Panc1 (cell line): ENCODE data around the gene TMEM235. TPM values are rescaled to one million over a fixed set of nuclear protein-coding genes. Genes with fewer than 3 reads are reported as not detected.

ENCODE experiments used
- ATAC-seq: fragments of 200-7000 bp; cut with Tn5 transposase; 2 replicates; pipeline ENCODE4 v1.9.1; 2020; ENCODE audit warnings: mild to moderate bottlenecking, moderate library complexity
- BruUV-seq: library from RNA; stranded (reverse); fragments of 400-500 nt; replicated peaks from 2 replicates; lab custom pipeline; 2021; lab: Mats Ljungman, UMichigan
- CTCF ChIA-PET: fragments of 300-600 bp; sonication (Branson Sonifier 250); formaldehyde crosslinking; loops from one replicate; lab custom pipeline; 2022; ENCODE audit warnings: antibody characterized with exemption; lab: Charles Lee
- POLR2A ChIA-PET: fragments of 300-600 bp; sonication (Branson Sonifier 250); formaldehyde crosslinking; loops from one replicate; lab custom pipeline; 2022; ENCODE audit warnings: antibody characterized with exemption; lab: Charles Lee
- DNase-seq: peaks from one replicate; pipeline ENCODE4 v3.0.0-alpha.2; 2010; ENCODE audit warnings: low read depth, low spot score
- H3K27ac ChIP-seq: 2 replicates; pipeline ENCODE4 v1.5.1; 2011; ENCODE audit warnings: mild to moderate bottlenecking, low read length, inconsistent platforms
- H3K27me3 ChIP-seq: fragments of 200-500 bp; sonication (Bioruptor generic); 2 replicates; pipeline ENCODE4 v1.6.0; 2014; ENCODE audit warnings: low read length, inconsistent platforms; ENCODE audit not compliant: control insufficient read depth, insufficient read depth
- H3K36me3 ChIP-seq: fragments of 200-500 bp; sonication (Bioruptor generic); 2 replicates; pipeline ENCODE4 v1.5.1; 2014; ENCODE audit warnings: inconsistent platforms, mild to moderate bottlenecking, low read length, moderate library complexity; ENCODE audit not compliant: control insufficient read depth, insufficient read depth
- H3K4me1 ChIP-seq: 2 replicates; pipeline ENCODE4 v1.5.1; 2011; ENCODE audit warnings: inconsistent platforms, mild to moderate bottlenecking, low read length, moderate library complexity; ENCODE audit not compliant: control insufficient read depth, insufficient read depth
- H3K4me3 ChIP-seq, 2 experiments: 2 replicates each; pipeline ENCODE4 v1.5.1; 2011 to 2012; ENCODE audit warnings: low read depth in 2 of 2, low read length in 2 of 2, mild to moderate bottlenecking in 2 of 2, inconsistent platforms in 1 of 2, moderate library complexity in 1 of 2
- H3K9me3 ChIP-seq: fragments of 200-500 bp; sonication (Bioruptor generic); 2 replicates; pipeline ENCODE4 v1.5.1; 2014; ENCODE audit warnings: low read depth, mild to moderate bottlenecking, inconsistent platforms, low read length, moderate library complexity; ENCODE audit not compliant: control insufficient read depth, insufficient read depth
- POLR2AphosphoS5 ChIP-seq: IDR thresholded peaks from 2 replicates; pipeline ENCODE4 v1.6.1; 2012; ENCODE audit warnings: mild to moderate bottlenecking, low read depth, low read length, moderate library complexity
- REST ChIP-seq, 2 experiments: IDR thresholded peaks; 2 replicates each; pipeline ENCODE4 v1.6.1; 2011 to 2012; ENCODE audit warnings: low read depth in 2 of 2, control low read depth in 1 of 2, low read length in 1 of 2, mild to moderate bottlenecking in 1 of 2, moderate library complexity in 1 of 2; ENCODE audit not compliant: insufficient read depth in 1 of 2
- SIN3A ChIP-seq: IDR thresholded peaks from 2 replicates; pipeline ENCODE4 v1.6.1; 2012; ENCODE audit warnings: low read depth, mild to moderate bottlenecking, low read length, moderate library complexity, borderline replicate concordance; ENCODE audit not compliant: insufficient read depth
- TCF7L2 ChIP-seq: IDR thresholded peaks from 2 replicates; pipeline ENCODE4 v1.6.1; 2011; ENCODE audit warnings: mild to moderate bottlenecking, low read depth, low read length, inconsistent platforms
- in situ Hi-C: cut with HindIII; loops from 2 replicates; pipeline ENCODE4 v1.10.0; 2016; ENCODE audit warnings: low sequenced_read_pairs, low pct_unique_long_range_greater_than_20kb
- intact Hi-C: fragments of 100-400 bp; cut with micrococcal nuclease; formaldehyde crosslinking; loops from one replicate; pipeline ENCODE4 v1.10.0; 2022; ENCODE audit not compliant: unreplicated experiment
- total RNA-seq: library from RNA; stranded (reverse); gene quantifications from one replicate; pipeline ENCODE4 v1.2.1, GENCODE V29; 2021; ENCODE audit not compliant: unreplicated experiment
- TF ChIP-seq, protein P1 (sequence below): fragments of 450-650 bp; IDR thresholded peaks from 2 replicates; pipeline ENCODE4 v1.5.1; 2017; ENCODE audit warnings: mild to moderate bottlenecking

TMEM235 gene
- total RNA-seq, 1 experiment from 2014 or later, result not detected

GRCh38 chr17:78247304-78247703 lies 15.9 kb downstream of the TMEM235 start:
- Histone ChIP-seq H3K4me3 (no peak overlapping the region), H3K27me3 (no peaks in the 10 kb centered on the region), H3K27ac (no peak overlapping the region), H3K9me3 (no peaks in the 10 kb centered on the region), H3K36me3 (no peaks in the 10 kb centered on the region), H3K4me1 (peaks cover 12% of the 10 kb centered on the region)
- intact Hi-C loops (no loop called here), in situ Hi-C loops (no loop called here)
- BruUV-seq, result no TSS peak
- TF ChIP-seq, protein P1, sequence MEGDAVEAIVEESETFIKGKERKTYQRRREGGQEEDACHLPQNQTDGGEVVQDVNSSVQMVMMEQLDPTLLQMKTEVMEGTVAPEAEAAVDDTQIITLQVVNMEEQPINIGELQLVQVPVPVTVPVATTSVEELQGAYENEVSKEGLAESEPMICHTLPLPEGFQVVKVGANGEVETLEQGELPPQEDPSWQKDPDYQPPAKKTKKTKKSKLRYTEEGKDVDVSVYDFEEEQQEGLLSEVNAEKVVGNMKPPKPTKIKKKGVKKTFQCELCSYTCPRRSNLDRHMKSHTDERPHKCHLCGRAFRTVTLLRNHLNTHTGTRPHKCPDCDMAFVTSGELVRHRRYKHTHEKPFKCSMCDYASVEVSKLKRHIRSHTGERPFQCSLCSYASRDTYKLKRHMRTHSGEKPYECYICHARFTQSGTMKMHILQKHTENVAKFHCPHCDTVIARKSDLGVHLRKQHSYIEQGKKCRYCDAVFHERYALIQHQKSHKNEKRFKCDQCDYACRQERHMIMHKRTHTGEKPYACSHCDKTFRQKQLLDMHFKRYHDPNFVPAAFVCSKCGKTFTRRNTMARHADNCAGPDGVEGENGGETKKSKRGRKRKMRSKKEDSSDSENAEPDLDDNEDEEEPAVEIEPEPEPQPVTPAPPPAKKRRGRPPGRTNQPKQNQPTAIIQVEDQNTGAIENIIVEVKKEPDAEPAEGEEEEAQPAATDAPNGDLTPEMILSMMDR, result no peak
- TF ChIP-seq TCF7L2 (no peak), POLR2AphosphoS5 (no peak), SIN3A (no peak)
- POLR2A ChIA-PET, result no interaction called here
- DNase-seq (no peak), ATAC-seq (no peak)
- CTCF ChIA-PET, result interaction anchor here (1.2 kb wide), 2 partner anchors 31 to 162 kb away, joined by 3 to 6 read pairs; no protein-coding TSS in a partner anchor

DNA sequence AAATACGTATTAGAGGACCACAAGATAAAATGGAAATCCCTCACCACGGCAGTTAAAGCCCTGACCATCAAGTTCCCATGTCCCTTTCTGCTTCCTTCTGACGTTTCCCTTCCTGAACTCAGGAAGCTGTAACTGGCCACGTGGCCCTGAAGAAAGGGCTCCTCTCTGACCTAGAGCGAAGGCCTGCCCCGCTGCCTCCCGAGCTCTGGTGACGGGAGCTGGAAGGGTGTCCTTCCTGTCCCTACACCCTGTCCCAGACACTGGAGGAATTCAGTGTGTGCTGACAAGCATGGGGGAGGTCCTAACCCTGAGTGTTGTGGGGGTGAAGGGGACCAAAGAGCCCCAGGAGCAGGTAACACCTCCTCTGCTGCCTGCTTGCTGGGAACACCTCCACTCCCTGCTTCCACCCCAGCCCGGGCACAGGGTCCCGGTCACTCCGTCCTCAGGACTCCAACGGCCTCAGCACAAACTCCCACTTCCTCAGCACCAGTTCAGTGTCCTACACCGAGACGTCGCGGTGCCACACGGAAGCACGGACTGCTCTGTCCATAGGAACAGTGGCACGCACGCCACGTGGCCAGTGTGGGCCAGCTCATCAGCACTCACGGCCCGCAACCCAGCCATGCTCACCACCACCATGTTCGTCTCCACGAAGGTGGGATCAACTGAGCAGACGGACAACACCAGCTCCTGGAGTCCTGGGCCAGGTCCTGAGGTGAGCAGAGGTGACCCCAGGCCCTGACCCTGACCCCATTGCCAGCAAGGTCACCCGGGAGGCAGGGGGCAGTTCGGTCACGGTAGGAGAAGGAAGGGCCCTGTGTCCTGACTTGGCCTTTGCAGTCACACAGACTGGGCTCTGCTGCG lies 16.9 kb downstream of the TMEM235 start:
- ATAC-seq, result no peak
- CTCF ChIA-PET, result interaction anchor here (0.6 to 1.2 kb wide), 3 partner anchors 10 to 163 kb away, joined by 3 to 6 read pairs (median 5); no protein-coding TSS in a partner anchor
- POLR2A ChIA-PET, result no interaction called here
- Histone ChIP-seq H3K27ac (no peak overlapping the region), H3K36me3 (no peaks in the 10 kb centered on the region), H3K9me3 (no peaks in the 10 kb centered on the region), H3K27me3 (no peaks in the 10 kb centered on the region), H3K4me3 (no peak overlapping the region), H3K4me1 (peaks cover 12% of the 10 kb centered on the region)
- TF ChIP-seq POLR2AphosphoS5, result no peak
- TF ChIP-seq, protein P1, result no peak
- no peak for TF ChIP-seq TCF7L2
- BruUV-seq, result no TSS peak
- in situ Hi-C loops (no loop called here), intact Hi-C loops (no loop called here)
- no peak for DNase-seq

DNA sequence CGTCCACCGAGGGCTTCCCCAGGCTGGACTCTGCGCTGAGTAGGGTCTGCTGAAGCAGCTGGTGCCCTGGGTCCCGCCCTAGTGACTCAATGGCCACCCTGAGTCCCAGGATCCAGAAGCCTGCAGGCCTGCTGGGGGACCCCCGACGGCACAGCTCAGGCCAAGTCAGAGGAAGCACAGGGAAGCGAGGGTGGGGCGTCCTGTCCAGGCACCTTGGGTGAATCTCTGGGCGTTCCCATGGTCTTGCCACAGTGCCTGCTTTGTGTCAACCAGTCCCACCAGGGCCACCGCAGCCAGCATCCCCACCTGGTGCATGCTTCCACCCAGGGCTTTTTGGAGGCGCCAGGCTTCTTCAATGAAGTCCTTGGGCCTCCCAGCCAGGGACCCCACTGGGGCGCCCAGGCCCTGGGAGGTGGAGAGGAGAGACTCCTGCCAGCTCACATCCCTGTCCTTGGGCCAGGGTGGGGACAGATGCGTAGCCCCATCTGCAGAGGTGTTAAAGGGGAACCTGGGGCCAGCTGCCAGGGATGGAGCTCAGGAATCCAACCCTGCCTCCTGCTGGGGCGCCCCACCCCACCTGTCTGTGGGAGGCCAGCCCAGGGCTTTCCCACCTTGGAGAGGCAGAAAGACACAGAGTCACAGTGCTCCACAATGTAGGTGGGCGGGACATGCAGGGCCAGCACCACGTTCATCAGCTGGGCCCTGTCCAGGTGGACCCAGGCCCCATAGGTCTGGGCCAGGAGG lies 17.8 kb downstream of the TMEM235 start:
- peaks cover 12% of the 10 kb centered on the region for H3K4me1 ChIP-seq
- POLR2A ChIA-PET, result interaction anchor here (0.6 to 1.0 kb wide), 2 partner anchors 8 to 106 kb away, joined by 3 to 4 read pairs; no protein-coding TSS in a partner anchor
- BruUV-seq, result no TSS peak

More for the DNA sequence above, 17.8 kb downstream of the TMEM235 start:
- DNase-seq (no peak), ATAC-seq (no peak)
- Histone ChIP-seq H3K27ac (no peak overlapping the region), H3K27me3 (no peaks in the 10 kb centered on the region), H3K36me3 (no peaks in the 10 kb centered on the region), H3K4me3 (no peak overlapping the region), H3K9me3 (no peaks in the 10 kb centered on the region)
- CTCF ChIA-PET, result interaction anchor here (0.6 to 0.9 kb wide), 3 partner anchors 20 to 117 kb away, joined by 3 to 8 read pairs (median 4); no protein-coding TSS in a partner anchor
- TF ChIP-seq TCF7L2 (no peak), SIN3A (no peak), REST (IDR thresholded peaks at IDR 0.05; ENCODE audit: insufficient read depth in 1 of 2, low read depth in 2 of 2, low read length in 1 of 2) (no peak), POLR2AphosphoS5 (no peak)
- TF ChIP-seq, protein P1, result no peak
- intact Hi-C loops (no loop called here), in situ Hi-C loops (no loop called here)
